ENCODE data around the gene OLFML2A.

DNA sequence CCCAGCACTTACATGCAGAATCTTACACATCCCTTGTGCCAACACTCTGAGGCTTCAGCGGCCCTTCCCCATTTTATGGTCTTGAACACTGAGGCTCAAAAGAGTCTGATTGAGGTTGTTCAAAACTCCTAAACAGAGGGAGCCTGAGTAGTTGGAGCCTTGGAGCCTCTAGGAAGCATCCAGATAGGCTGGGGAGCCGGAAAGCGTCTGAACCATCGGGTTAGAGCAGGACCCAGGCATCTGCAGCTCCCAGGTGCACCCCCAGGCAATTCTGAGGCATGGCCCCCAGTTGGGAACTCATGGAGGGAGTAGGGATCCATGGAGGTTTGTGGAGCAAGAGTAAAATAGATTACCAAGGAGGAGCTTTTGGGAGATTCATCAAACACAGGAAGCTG is 3.8 kb downstream of the OLFML2A start:
- TF ChIP-seq, protein P1, sequence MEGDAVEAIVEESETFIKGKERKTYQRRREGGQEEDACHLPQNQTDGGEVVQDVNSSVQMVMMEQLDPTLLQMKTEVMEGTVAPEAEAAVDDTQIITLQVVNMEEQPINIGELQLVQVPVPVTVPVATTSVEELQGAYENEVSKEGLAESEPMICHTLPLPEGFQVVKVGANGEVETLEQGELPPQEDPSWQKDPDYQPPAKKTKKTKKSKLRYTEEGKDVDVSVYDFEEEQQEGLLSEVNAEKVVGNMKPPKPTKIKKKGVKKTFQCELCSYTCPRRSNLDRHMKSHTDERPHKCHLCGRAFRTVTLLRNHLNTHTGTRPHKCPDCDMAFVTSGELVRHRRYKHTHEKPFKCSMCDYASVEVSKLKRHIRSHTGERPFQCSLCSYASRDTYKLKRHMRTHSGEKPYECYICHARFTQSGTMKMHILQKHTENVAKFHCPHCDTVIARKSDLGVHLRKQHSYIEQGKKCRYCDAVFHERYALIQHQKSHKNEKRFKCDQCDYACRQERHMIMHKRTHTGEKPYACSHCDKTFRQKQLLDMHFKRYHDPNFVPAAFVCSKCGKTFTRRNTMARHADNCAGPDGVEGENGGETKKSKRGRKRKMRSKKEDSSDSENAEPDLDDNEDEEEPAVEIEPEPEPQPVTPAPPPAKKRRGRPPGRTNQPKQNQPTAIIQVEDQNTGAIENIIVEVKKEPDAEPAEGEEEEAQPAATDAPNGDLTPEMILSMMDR (IDR thresholded peaks at IDR 0.05), result no peak
- no peak for TF ChIP-seq POLR2AphosphoS5 (IDR thresholded peaks at IDR 0.05)
- TF ChIP-seq POLR2A (IDR thresholded peaks at IDR 0.05), result no peak
- no peak for TF ChIP-seq EP300 (IDR thresholded peaks at IDR 0.05)

Data from upper lobe of left lung (tissue), 4 donors.